ENCODE results near the gene ANO8.

ANO8 gene

DNA sequence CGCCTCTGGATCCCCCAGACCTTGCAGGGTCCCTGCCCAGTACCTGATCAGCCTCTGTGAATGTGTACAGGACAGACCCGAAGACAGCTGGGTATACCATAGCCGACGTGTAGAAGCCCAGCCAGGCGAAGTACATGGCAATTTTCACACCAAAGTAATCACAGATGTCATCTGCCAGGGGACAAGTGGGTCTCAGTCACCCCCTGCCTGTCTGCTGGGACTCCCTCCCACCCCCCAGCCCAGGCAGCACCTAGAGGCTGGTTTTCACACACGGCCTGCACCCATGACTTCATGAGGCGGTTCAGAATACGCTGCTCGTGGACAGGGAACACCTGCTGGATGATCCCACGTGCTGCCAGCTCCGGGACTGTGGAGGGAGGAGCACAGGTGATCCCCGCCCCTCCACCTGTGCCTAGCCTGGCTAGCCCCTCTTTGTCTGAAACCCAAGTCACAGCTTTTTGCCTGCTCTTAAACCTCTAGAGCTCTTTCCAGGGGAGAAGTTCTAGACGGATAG is 3.6 kb downstream of the ANO8 start:
- H3K79me2 ChIP-seq (ENCODE audit: control insufficient read depth, insufficient read depth, low read length) = no peaks in the 10 kb centered on the region
- no peaks in the 10 kb centered on the region for H3K27me3 ChIP-seq (ENCODE audit: insufficient read depth, low read length, poor library complexity)
- H3K4me2 ChIP-seq (ENCODE audit: low read length) = no peak overlapping the region
- no peak overlapping the region for H2AK5ac ChIP-seq (ENCODE audit: low read length)
- DNase-seq = no peak
- H3K79me1 ChIP-seq (ENCODE audit: low read length) = no peaks in the 10 kb centered on the region
- H3K36me3 ChIP-seq (ENCODE audit: control insufficient read depth, insufficient read depth, low read length) = no peaks in the 10 kb centered on the region
- no peak overlapping the region for H3K4me3 ChIP-seq (ENCODE audit: low read length)
- no peak overlapping the region for H3K4ac ChIP-seq (ENCODE audit: low read depth, low read length)
- no peaks in the 10 kb centered on the region for H3K4me1 ChIP-seq (ENCODE audit: control insufficient read depth, low read depth, low read length)
- no peak overlapping the region for H3K23ac ChIP-seq (ENCODE audit: low read length)
- no peak overlapping the region for H3K18ac ChIP-seq (ENCODE audit: low read length)
- WGBS (ENCODE audit: extremely low coverage, insufficient coverage, low lambda C conversion rate) = no CpG with 5 or more reads among the region's 13 CpGs
- no peak overlapping the region for H3K56ac ChIP-seq (ENCODE audit: low read length)
- H4K5ac ChIP-seq (ENCODE audit: low read length) = no peak overlapping the region
- no peak overlapping the region for H2BK5ac ChIP-seq (ENCODE audit: low read length)
- no peak overlapping the region for H2BK15ac ChIP-seq (replicated peaks; ENCODE audit: low read depth)
- no peak overlapping the region for H3K9ac ChIP-seq (ENCODE audit: low read length)
- H3K27ac ChIP-seq (ENCODE audit: low read depth, low read length) = no peak overlapping the region
- no peak overlapping the region for H2BK120ac ChIP-seq (ENCODE audit: low read depth, low read length)
- H4K8ac ChIP-seq (ENCODE audit: low read depth, low read length) = no peak overlapping the region

- H2BK5ac ChIP-seq (ENCODE audit: low read length) = no peak overlapping the region
- no peak overlapping the region for H3K4ac ChIP-seq (ENCODE audit: low read depth, low read length)
- no peak overlapping the region for H3K4me2 ChIP-seq (ENCODE audit: low read length)
- WGBS (ENCODE audit: extremely low coverage, insufficient coverage, low lambda C conversion rate) = no CpG with 5 or more reads among the region's 24 CpGs
- H3K9ac ChIP-seq (ENCODE audit: low read length) = no peak overlapping the region
- H2BK120ac ChIP-seq (ENCODE audit: low read depth, low read length) = no peak overlapping the region
- peak overlapping the region; percentile 7 for H3K56ac ChIP-seq (ENCODE audit: low read length)
- no peak overlapping the region for H4K5ac ChIP-seq (ENCODE audit: low read length)
- H3K4me3 ChIP-seq (ENCODE audit: low read length) = no peak overlapping the region
- no peak overlapping the region for H2BK15ac ChIP-seq (replicated peaks; ENCODE audit: low read depth)
- no peak overlapping the region for H3K18ac ChIP-seq (ENCODE audit: low read length)
- no peak overlapping the region for H2AK5ac ChIP-seq (ENCODE audit: low read length)
- DNase-seq = no peak
- no peaks in the 10 kb centered on the region for H3K79me2 ChIP-seq (ENCODE audit: control insufficient read depth, insufficient read depth, low read length)
- no peak overlapping the region for H3K23ac ChIP-seq (ENCODE audit: low read length)
- no peak overlapping the region for H3K27ac ChIP-seq (ENCODE audit: low read depth, low read length)
- no peaks in the 10 kb centered on the region for H3K27me3 ChIP-seq (ENCODE audit: insufficient read depth, low read length, poor library complexity)
- H4K8ac ChIP-seq (ENCODE audit: low read depth, low read length) = no peak overlapping the region
- no peaks in the 10 kb centered on the region for H3K4me1 ChIP-seq (ENCODE audit: control insufficient read depth, low read depth, low read length)
- no peaks in the 10 kb centered on the region for H3K79me1 ChIP-seq (ENCODE audit: low read length)
- no peaks in the 10 kb centered on the region for H3K36me3 ChIP-seq (ENCODE audit: control insufficient read depth, insufficient read depth, low read length)
Observed at GRCh38 chr19:17330262-17331044, 4.2 kb downstream of the ANO8 start.

DNA sequence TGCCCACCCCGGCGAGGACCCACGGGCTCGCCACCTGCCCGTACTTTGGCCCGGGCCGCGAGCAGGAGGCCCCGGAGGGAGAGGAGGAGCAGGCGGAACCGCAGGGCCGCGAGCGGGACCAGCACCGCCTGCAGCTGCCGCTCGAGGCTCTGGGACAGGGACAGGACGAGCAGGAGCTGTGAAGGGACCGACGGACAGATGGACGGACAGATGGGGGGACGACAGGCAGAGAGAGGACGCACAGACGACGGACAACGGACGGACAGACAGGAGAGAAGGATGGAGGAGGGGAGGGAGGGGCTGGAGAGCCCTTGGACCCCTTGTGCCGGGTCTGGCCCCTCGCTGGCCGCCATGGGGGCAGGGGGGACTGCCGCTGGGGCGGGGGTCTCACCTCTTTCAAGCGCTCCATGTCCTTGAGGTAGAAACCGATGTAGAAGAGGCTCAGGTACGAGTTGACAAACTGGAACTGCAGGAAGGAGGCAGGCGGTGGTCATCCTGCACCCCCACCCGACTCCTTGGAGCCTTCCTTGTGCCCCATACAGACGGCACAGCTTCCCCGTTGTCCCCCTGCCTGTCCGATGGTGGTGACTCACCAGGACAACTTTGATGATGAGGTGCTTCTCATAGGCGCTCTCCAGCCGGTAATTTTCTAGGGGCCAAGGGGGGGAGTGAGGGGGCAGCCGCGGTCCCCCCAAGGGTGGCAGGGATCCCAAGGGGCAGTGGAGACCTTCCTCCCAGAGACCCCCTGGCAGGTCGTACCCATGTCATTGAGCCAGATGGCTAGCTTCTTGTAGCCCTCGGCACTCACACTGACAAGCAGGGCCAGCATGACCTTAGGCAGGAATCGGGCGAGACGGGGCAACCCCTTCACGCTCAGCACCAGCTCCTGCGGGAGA is 5.0 kb downstream of the ANO8 start:
- WGBS (ENCODE audit: extremely low coverage, insufficient coverage, low lambda C conversion rate) = no CpG with 5 or more reads among the region's 51 CpGs
- no peaks in the 10 kb centered on the region for H3K4me1 ChIP-seq (ENCODE audit: control insufficient read depth, low read depth, low read length)
- H2BK15ac ChIP-seq (replicated peaks; ENCODE audit: low read depth) = no peak overlapping the region
- H2BK120ac ChIP-seq (ENCODE audit: low read depth, low read length) = no peak overlapping the region
- H3K23ac ChIP-seq (ENCODE audit: low read length) = peak overlapping the region; percentile 66
- no peak overlapping the region for H3K4me3 ChIP-seq (ENCODE audit: low read length)
- H3K27ac ChIP-seq (ENCODE audit: low read depth, low read length) = no peak overlapping the region
- H3K56ac ChIP-seq (ENCODE audit: low read length) = peak overlapping the region; percentile 60
- no peak overlapping the region for H3K4ac ChIP-seq (ENCODE audit: low read depth, low read length)
- no peaks in the 10 kb centered on the region for H3K79me1 ChIP-seq (ENCODE audit: low read length)
- no peaks in the 10 kb centered on the region for H3K36me3 ChIP-seq (ENCODE audit: control insufficient read depth, insufficient read depth, low read length)
- no peak for DNase-seq
- H3K18ac ChIP-seq (ENCODE audit: low read length) = no peak overlapping the region
- H2BK5ac ChIP-seq (ENCODE audit: low read length) = no peak overlapping the region
- H3K4me2 ChIP-seq (ENCODE audit: low read length) = no peak overlapping the region
- H4K5ac ChIP-seq (ENCODE audit: low read length) = no peak overlapping the region
- H2AK5ac ChIP-seq (ENCODE audit: low read length) = no peak overlapping the region
- H3K79me2 ChIP-seq (ENCODE audit: control insufficient read depth, insufficient read depth, low read length) = no peaks in the 10 kb centered on the region
- H4K8ac ChIP-seq (ENCODE audit: low read depth, low read length) = no peak overlapping the region
- H3K9ac ChIP-seq (ENCODE audit: low read length) = no peak overlapping the region
- no peaks in the 10 kb centered on the region for H3K27me3 ChIP-seq (ENCODE audit: insufficient read depth, low read length, poor library complexity)

GRCh38 chr19:17328517-17329365 is 5.9 kb downstream of the ANO8 start:
- peak overlapping the region; percentile 5 for H2BK120ac ChIP-seq (ENCODE audit: low read depth, low read length)
- H3K27ac ChIP-seq (ENCODE audit: low read depth, low read length) = peak overlapping the region; percentile 86
- H4K8ac ChIP-seq (ENCODE audit: low read depth, low read length) = no peak overlapping the region
- H3K9ac ChIP-seq (ENCODE audit: low read length) = peak overlapping the region; percentile 76
- no peak for DNase-seq
- H3K79me2 ChIP-seq (ENCODE audit: control insufficient read depth, insufficient read depth, low read length) = no peaks in the 10 kb centered on the region
- H3K4ac ChIP-seq (ENCODE audit: low read depth, low read length) = peak overlapping the region; percentile 41
- H2BK15ac ChIP-seq (replicated peaks; ENCODE audit: low read depth) = no peak overlapping the region
- no peak overlapping the region for H4K5ac ChIP-seq (ENCODE audit: low read length)
- H3K27me3 ChIP-seq (ENCODE audit: insufficient read depth, low read length, poor library complexity) = no peaks in the 10 kb centered on the region
- H3K4me2 ChIP-seq (ENCODE audit: low read length) = peak overlapping the region; percentile 70
- peak overlapping the region; percentile 66 for H3K23ac ChIP-seq (ENCODE audit: low read length)
- no CpG with 5 or more reads among the region's 94 CpGs for WGBS (ENCODE audit: extremely low coverage, insufficient coverage, low lambda C conversion rate)
- H3K79me1 ChIP-seq (ENCODE audit: low read length) = no peaks in the 10 kb centered on the region
- no peaks in the 10 kb centered on the region for H3K36me3 ChIP-seq (ENCODE audit: control insufficient read depth, insufficient read depth, low read length)
- H3K18ac ChIP-seq (ENCODE audit: low read length) = peak overlapping the region; percentile 89
- no peaks in the 10 kb centered on the region for H3K4me1 ChIP-seq (ENCODE audit: control insufficient read depth, low read depth, low read length)
- peak overlapping the region; percentile 82 for H3K56ac ChIP-seq (ENCODE audit: low read length)
- H3K4me3 ChIP-seq (ENCODE audit: low read length) = peak overlapping the region; percentile 55
- H2AK5ac ChIP-seq (ENCODE audit: low read length) = no peak overlapping the region
- H2BK5ac ChIP-seq (ENCODE audit: low read length) = no peak overlapping the region

- H3K4me3 ChIP-seq (ENCODE audit: low read length) = peak overlapping the region; percentile 55
- H3K4me1 ChIP-seq (ENCODE audit: control insufficient read depth, low read depth, low read length) = no peaks in the 10 kb centered on the region
- no peaks in the 10 kb centered on the region for H3K36me3 ChIP-seq (ENCODE audit: control insufficient read depth, insufficient read depth, low read length)
- H3K23ac ChIP-seq (ENCODE audit: low read length) = peak overlapping the region; percentile 45
- peak overlapping the region; percentile 86 for H3K27ac ChIP-seq (ENCODE audit: low read depth, low read length)
- no peaks in the 10 kb centered on the region for H3K79me2 ChIP-seq (ENCODE audit: control insufficient read depth, insufficient read depth, low read length)
- H3K4ac ChIP-seq (ENCODE audit: low read depth, low read length) = peak overlapping the region; percentile 41
- no peak overlapping the region for H2BK15ac ChIP-seq (replicated peaks; ENCODE audit: low read depth)
- H4K8ac ChIP-seq (ENCODE audit: low read depth, low read length) = no peak overlapping the region
- no peak overlapping the region for H2AK5ac ChIP-seq (ENCODE audit: low read length)
- peak overlapping the region; percentile 89 for H3K18ac ChIP-seq (ENCODE audit: low read length)
- peak overlapping the region; percentile 5 for H2BK120ac ChIP-seq (ENCODE audit: low read depth, low read length)
- peak overlapping the region; percentile 76 for H3K9ac ChIP-seq (ENCODE audit: low read length)
- no peaks in the 10 kb centered on the region for H3K27me3 ChIP-seq (ENCODE audit: insufficient read depth, low read length, poor library complexity)
- H4K5ac ChIP-seq (ENCODE audit: low read length) = no peak overlapping the region
- peak; percentile 98 for DNase-seq
- peak overlapping the region; percentile 70 for H3K4me2 ChIP-seq (ENCODE audit: low read length)
- H2BK5ac ChIP-seq (ENCODE audit: low read length) = no peak overlapping the region
- no peaks in the 10 kb centered on the region for H3K79me1 ChIP-seq (ENCODE audit: low read length)
- peak overlapping the region; percentile 82 for H3K56ac ChIP-seq (ENCODE audit: low read length)
- WGBS (ENCODE audit: extremely low coverage, insufficient coverage, low lambda C conversion rate) = no CpG with 5 or more reads among the region's 64 CpGs
Observed at GRCh38 chr19:17327654-17328516, 6.8 kb downstream of the ANO8 start.
